Activated naive CD4-positive, alpha-beta T cell treated with Interleukin-2 at 50 U/mL for 16 hours (primary cell): ENCODE results near the gene AGXT.
A peak's percentile ranks its signal among the peaks of the same experiment; 100 is the strongest.

Experiments
- DNase-seq: peaks from one replicate; pipeline ENCODE4 v3.0.0-alpha.2; 2020

Gene AGXT

GRCh38 chr2:240886678-240887609, 18.3 kb downstream of the AGXT start:
- no peak for DNase-seq

- no peak for DNase-seq
Measured at GRCh38 chr2:240887631-240888030, 19.0 kb downstream of the AGXT start.

GRCh38 chr2:240888130-240888889, 19.7 kb downstream of the AGXT start:
- DNase-seq = no peak

- no peak for DNase-seq
Measured at GRCh38 chr2:240888890-240889573, 20.4 kb downstream of the AGXT start.

GRCh38 chr2:240889601-240890560, 21.3 kb downstream of the AGXT start:
- DNase-seq = no peak

GRCh38 chr2:240890691-240891090, 22.1 kb downstream of the AGXT start:
- DNase-seq = no peak

GRCh38 chr2:240891492-240892340, 23.1 kb downstream of the AGXT start:
- no peak for DNase-seq

GRCh38 chr2:240892356-240892755, 23.7 kb downstream of the AGXT start:
- DNase-seq = no peak

GRCh38 chr2:240892925-240893324, 24.3 kb downstream of the AGXT start:
- no peak for DNase-seq

- peak; percentile 36 for DNase-seq
Measured at GRCh38 chr2:240893363-240893844, 24.8 kb downstream of the AGXT start.

GRCh38 chr2:240894006-240894405, 25.4 kb downstream of the AGXT start:
- no peak for DNase-seq

GRCh38 chr2:240894836-240895558, 26.4 kb downstream of the AGXT start:
- no peak for DNase-seq

GRCh38 chr2:240895656-240896388, 27.2 kb downstream of the AGXT start, which contains the start of gene MAB21L4:
MAB21L4 (minus strand) TSS chr2:240896156; CDS start chr2:240895997, 159 bp downstream.
- DNase-seq = no peak

GRCh38 chr2:240896394-240896793, 27.8 kb downstream of the AGXT start:
- no peak for DNase-seq

GRCh38 chr2:240896871-240897692, 28.5 kb downstream of the AGXT start:
- no peak for DNase-seq

GRCh38 chr2:240898108-240898730, 29.6 kb downstream of the AGXT start:
- no peak for DNase-seq

- no peak for DNase-seq
Measured at GRCh38 chr2:240898731-240899467, 30.3 kb downstream of the AGXT start.
